Hepatocyte (in vitro differentiated cells): ENCODE measurements around the gene FBXW2. TPM values are rescaled to one million over a fixed set of nuclear protein-coding genes. Genes with fewer than 3 reads are reported as not detected.
"Not testable (repeated sequence)": the region's sequence is repeated elsewhere in the genome, so short reads cannot be mapped to it uniquely, and the experiment has no call there.

ENCODE experiments used
- DNase-seq: peaks from one replicate; pipeline ENCODE4 v3.0.0-alpha.2; 2016; ENCODE audit warnings: low spot score
- H2AFZ ChIP-seq: fragments of 200-600 bp; sonication (generic); 2 replicates; pipeline ENCODE4 v1.6.0; 2016; ENCODE audit warnings: antibody characterized with exemption, mild to moderate bottlenecking
- H3K27ac ChIP-seq: fragments of 200-600 bp; sonication (generic); 2 replicates; pipeline ENCODE4 v1.5.1; 2016; ENCODE audit warnings: mild to moderate bottlenecking
- H3K27me3 ChIP-seq: fragments of 200-600 bp; sonication (generic); 2 replicates; pipeline ENCODE4 v1.6.1; 2016
- H3K36me3 ChIP-seq: fragments of 200-600 bp; sonication (generic); replicated peaks from 2 replicates; pipeline ENCODE4 v1.5.1; 2016; ENCODE audit warnings: low read depth; ENCODE audit not compliant: insufficient read depth
- H3K4me1 ChIP-seq: fragments of 200-600 bp; sonication (generic); 2 replicates; pipeline ENCODE4 v1.5.1; 2016; ENCODE audit warnings: mild to moderate bottlenecking, moderate library complexity; ENCODE audit not compliant: insufficient read depth
- H3K4me2 ChIP-seq: fragments of 200-600 bp; sonication (generic); 2 replicates; pipeline ENCODE4 v1.6.0; 2016
- H3K4me3 ChIP-seq: fragments of 200-600 bp; sonication (generic); 2 replicates; pipeline ENCODE4 v1.5.1; 2016; ENCODE audit warnings: mild to moderate bottlenecking
- H3K79me2 ChIP-seq: fragments of 200-600 bp; sonication (generic); 2 replicates; pipeline ENCODE4 v1.6.0; 2017; ENCODE audit warnings: mild to moderate bottlenecking
- H3K9me2 ChIP-seq: fragments of 200-600 bp; sonication (generic); replicated peaks from 2 replicates; pipeline ENCODE4 v1.6.0; 2017; ENCODE audit warnings: mild to moderate bottlenecking; ENCODE audit not compliant: insufficient read depth
- H3K9me3 ChIP-seq: fragments of 200-600 bp; sonication (generic); 2 replicates; pipeline ENCODE4 v1.5.1; 2016; ENCODE audit warnings: low read depth, mild to moderate bottlenecking
- H4K20me1 ChIP-seq: fragments of 200-600 bp; sonication (generic); 2 replicates; pipeline ENCODE4 v1.6.0; 2016; ENCODE audit warnings: mild to moderate bottlenecking; ENCODE audit not compliant: insufficient read depth, poor library complexity, severe bottlenecking
- EZH2 ChIP-seq: fragments of 200-600 bp; sonication (generic); IDR thresholded peaks from 2 replicates; pipeline ENCODE4 v1.6.1; 2016; ENCODE audit warnings: antibody characterized with exemption, mild to moderate bottlenecking, borderline replicate concordance
- EZH2phosphoT487 ChIP-seq: fragments of 200-600 bp; sonication (generic); IDR thresholded peaks from one replicate; pipeline ENCODE4 v1.6.1; 2018; ENCODE audit warnings: antibody characterized with exemption, mild to moderate bottlenecking, low read depth, moderate library complexity; ENCODE audit not compliant: unreplicated experiment, severe bottlenecking
- WGBS: methylation state at CpG from one replicate; pipeline ENCODE4 v1.1.6; 2016; ENCODE audit warnings: low lambda C conversion rate; ENCODE audit errors: missing lambda C conversion rate; 5-methylcytosine and 5-hydroxymethylcytosine counted together
- polyA plus RNA-seq: library from polyadenylated mRNA; unstranded; fragments of >200 nt; fragmentation: Nextera tagmentation; extraction: Ambion mirVana; gene quantifications from 2 replicates; pipeline ENCODE4 v1.2.1, GENCODE V29; 2016
- total RNA-seq: library from RNA; depleted of rRNA; stranded (reverse); fragments of >200 nt; gene quantifications from 2 replicates; pipeline ENCODE4 v1.2.3, GENCODE V29; 2014
- TF ChIP-seq, protein P1 (sequence below): fragments of 200-600 bp; sonication (generic); IDR thresholded peaks from 2 replicates; pipeline ENCODE4 v1.5.1; 2016; ENCODE audit warnings: antibody characterized with exemption, mild to moderate bottlenecking; ENCODE audit not compliant: poor library complexity

The FBXW2 gene
- total and polyA plus RNA-seq, 2 experiments from 2014 or later: 34.6 to 52.0 TPM

DNA sequence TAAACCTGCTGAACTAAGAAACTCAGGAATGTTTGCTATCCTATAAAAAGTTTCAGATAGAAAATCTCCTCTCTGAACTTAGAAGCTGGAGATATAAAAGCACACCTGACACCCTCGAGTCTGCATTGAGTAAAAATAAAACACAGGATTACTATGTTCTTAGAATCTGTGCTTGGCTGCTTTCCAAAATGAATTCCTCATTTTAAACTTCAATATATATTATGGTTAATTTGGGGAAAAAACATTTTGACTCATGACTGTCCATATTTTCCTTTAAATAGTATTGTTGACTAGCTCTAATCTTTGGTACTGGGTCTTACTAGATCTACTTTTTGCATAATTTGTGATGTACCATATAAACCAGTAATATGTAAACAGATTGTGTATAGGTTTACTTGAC is 36.7 kb downstream of the FBXW2 start:
- Histone ChIP-seq H3K27me3 (no peaks in the 10 kb centered on the region), H3K36me3 (no peaks in the 10 kb centered on the region), H3K79me2 (no peaks in the 10 kb centered on the region), H2AFZ (no peak overlapping the region), H4K20me1 (no peaks in the 10 kb centered on the region), H3K27ac (peak overlapping the region; percentile 14), H3K9me3 (no peaks in the 10 kb centered on the region), H3K4me3 (no peak overlapping the region), H3K4me1 (peaks cover 23% of the 10 kb centered on the region), H3K4me2 (no peak overlapping the region), H3K9me2 (no peaks in the 10 kb centered on the region)
- WGBS: 36% methylated on average over 1 of the region's 1 CpG
- TF ChIP-seq, protein P1, sequence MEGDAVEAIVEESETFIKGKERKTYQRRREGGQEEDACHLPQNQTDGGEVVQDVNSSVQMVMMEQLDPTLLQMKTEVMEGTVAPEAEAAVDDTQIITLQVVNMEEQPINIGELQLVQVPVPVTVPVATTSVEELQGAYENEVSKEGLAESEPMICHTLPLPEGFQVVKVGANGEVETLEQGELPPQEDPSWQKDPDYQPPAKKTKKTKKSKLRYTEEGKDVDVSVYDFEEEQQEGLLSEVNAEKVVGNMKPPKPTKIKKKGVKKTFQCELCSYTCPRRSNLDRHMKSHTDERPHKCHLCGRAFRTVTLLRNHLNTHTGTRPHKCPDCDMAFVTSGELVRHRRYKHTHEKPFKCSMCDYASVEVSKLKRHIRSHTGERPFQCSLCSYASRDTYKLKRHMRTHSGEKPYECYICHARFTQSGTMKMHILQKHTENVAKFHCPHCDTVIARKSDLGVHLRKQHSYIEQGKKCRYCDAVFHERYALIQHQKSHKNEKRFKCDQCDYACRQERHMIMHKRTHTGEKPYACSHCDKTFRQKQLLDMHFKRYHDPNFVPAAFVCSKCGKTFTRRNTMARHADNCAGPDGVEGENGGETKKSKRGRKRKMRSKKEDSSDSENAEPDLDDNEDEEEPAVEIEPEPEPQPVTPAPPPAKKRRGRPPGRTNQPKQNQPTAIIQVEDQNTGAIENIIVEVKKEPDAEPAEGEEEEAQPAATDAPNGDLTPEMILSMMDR: no peak
- TF ChIP-seq EZH2 (no peak), EZH2phosphoT487 (no peak)
- no peak for DNase-seq

GRCh38 chr9:120755810-120756434 is 37.3 kb downstream of the FBXW2 start:
- Histone ChIP-seq H3K9me2 (no peaks in the 10 kb centered on the region), H3K27me3 (no peaks in the 10 kb centered on the region), H2AFZ (no peak overlapping the region), H3K79me2 (no peaks in the 10 kb centered on the region), H3K4me3 (no peak overlapping the region), H4K20me1 (no peaks in the 10 kb centered on the region), H3K4me1 (peaks cover 23% of the 10 kb centered on the region), H3K36me3 (no peaks in the 10 kb centered on the region), H3K4me2 (no peak overlapping the region), H3K9me3 (no peaks in the 10 kb centered on the region), H3K27ac (peak overlapping the region; percentile 14)
- 24% methylated on average over 6 of the region's 6 CpGs for WGBS
- peak; percentile 72 for DNase-seq
- TF ChIP-seq, protein P1: peak; percentile 90
- no peak for TF ChIP-seq EZH2

- no peak for DNase-seq
- Histone ChIP-seq H3K27me3 (no peaks in the 10 kb centered on the region), H3K36me3 (no peaks in the 10 kb centered on the region), H3K4me1 (peaks cover 23% of the 10 kb centered on the region), H3K9me2 (no peaks in the 10 kb centered on the region), H3K4me2 (no peak overlapping the region), H4K20me1 (no peaks in the 10 kb centered on the region), H3K4me3 (no peak overlapping the region), H2AFZ (no peak overlapping the region), H3K27ac (no peak overlapping the region), H3K79me2 (no peaks in the 10 kb centered on the region), H3K9me3 (no peaks in the 10 kb centered on the region)
- WGBS: 100% methylated on average over 2 of the region's 2 CpGs
- TF ChIP-seq, protein P1: no peak
- no peak for TF ChIP-seq EZH2
- TF ChIP-seq EZH2phosphoT487: no peak
Measured at GRCh38 chr9:120755044-120755443, 38.2 kb downstream of the FBXW2 start.

GRCh38 chr9:120750421-120750820 is 42.8 kb downstream of the FBXW2 start:
- H3K4me2 ChIP-seq: no peak overlapping the region
- H3K36me3 ChIP-seq: no peaks in the 10 kb centered on the region
- no peak overlapping the region for H2AFZ ChIP-seq
- TF ChIP-seq EZH2 (no peak), EZH2phosphoT487 (no peak)
- TF ChIP-seq, protein P1: no peak
- 92% methylated on average over 5 of the region's 5 CpGs for WGBS
- no peaks in the 10 kb centered on the region for H3K27me3 ChIP-seq
- no peaks in the 10 kb centered on the region for H3K9me3 ChIP-seq
- DNase-seq: no peak
- H3K9me2 ChIP-seq: no peaks in the 10 kb centered on the region
- no peak overlapping the region for H3K4me3 ChIP-seq
- H3K27ac ChIP-seq: no peak overlapping the region
- no peaks in the 10 kb centered on the region for H3K79me2 ChIP-seq
- H3K4me1 ChIP-seq: no peaks in the 10 kb centered on the region
- H4K20me1 ChIP-seq: no peaks in the 10 kb centered on the region

DNA sequence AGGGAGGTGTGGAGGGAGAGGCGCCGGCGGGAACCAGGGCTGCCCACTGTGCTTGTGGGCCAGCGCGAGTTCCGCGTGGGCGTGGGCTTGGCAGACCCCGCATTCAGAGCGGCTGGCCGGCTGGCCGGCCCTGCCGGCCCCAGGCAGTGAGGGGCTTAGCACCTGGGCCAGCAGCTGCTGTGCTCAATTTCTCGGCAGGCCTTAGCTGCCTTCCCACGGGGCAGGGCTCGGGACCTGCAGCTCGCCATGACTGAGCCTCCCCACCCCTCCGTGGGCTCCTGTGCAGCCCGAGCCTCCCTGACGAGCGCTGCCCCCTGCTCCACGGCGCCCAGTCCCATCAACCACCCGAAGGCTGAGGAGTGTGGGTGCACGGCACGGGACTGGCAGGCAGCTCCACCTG is 46.9 kb downstream of the FBXW2 start:
- not testable (repeated sequence) for DNase-seq

More for the DNA sequence above, 46.9 kb downstream of the FBXW2 start:
- 97% methylated on average over 25 of the region's 26 CpGs for whole genome bisulfite sequencing
- not testable (repeated sequence) for H3K4me2 ChIP-seq, H3K9me2 ChIP-seq, H3K9me3 ChIP-seq, H3K79me2 ChIP-seq, H3K36me3 ChIP-seq, H3K4me1 ChIP-seq, H4K20me1 ChIP-seq, H3K4me3 ChIP-seq, H3K27ac ChIP-seq, H2AFZ ChIP-seq, H3K27me3 ChIP-seq
